T-helper 1 cell treated with Interleukin-12 subunit alpha and Interleukin-12 subunit beta and Interleukin-4 antibody, amounts not matched to agents 30 μg/mL and 1 μg/mL, for 36 hours (primary cell): ENCODE data around the gene KDM2B.

Source experiments
- H3K27ac Mint-ChIP-seq: one replicate; pipeline ENCODE4 v1.8.0; 2021; ENCODE audit warnings: mild to moderate bottlenecking, mixed read lengths
- H3K27me3 Mint-ChIP-seq: one replicate; pipeline ENCODE4 v1.8.0; 2021; ENCODE audit warnings: low read depth, mixed read lengths
- H3K36me3 Mint-ChIP-seq: one replicate; pipeline ENCODE4 v1.8.0; 2021; ENCODE audit warnings: low read depth, mixed read lengths
- H3K4me1 Mint-ChIP-seq: one replicate; pipeline ENCODE4 v1.8.0; 2021; ENCODE audit warnings: low read depth, mixed read lengths
- H3K4me3 Mint-ChIP-seq: one replicate; pipeline ENCODE4 v1.8.0; 2021; ENCODE audit warnings: mild to moderate bottlenecking, moderate library complexity, mixed read lengths
- H3K9me3 Mint-ChIP-seq: one replicate; pipeline ENCODE4 v1.8.0; 2021; ENCODE audit warnings: mixed read lengths

KDM2B gene

DNA sequence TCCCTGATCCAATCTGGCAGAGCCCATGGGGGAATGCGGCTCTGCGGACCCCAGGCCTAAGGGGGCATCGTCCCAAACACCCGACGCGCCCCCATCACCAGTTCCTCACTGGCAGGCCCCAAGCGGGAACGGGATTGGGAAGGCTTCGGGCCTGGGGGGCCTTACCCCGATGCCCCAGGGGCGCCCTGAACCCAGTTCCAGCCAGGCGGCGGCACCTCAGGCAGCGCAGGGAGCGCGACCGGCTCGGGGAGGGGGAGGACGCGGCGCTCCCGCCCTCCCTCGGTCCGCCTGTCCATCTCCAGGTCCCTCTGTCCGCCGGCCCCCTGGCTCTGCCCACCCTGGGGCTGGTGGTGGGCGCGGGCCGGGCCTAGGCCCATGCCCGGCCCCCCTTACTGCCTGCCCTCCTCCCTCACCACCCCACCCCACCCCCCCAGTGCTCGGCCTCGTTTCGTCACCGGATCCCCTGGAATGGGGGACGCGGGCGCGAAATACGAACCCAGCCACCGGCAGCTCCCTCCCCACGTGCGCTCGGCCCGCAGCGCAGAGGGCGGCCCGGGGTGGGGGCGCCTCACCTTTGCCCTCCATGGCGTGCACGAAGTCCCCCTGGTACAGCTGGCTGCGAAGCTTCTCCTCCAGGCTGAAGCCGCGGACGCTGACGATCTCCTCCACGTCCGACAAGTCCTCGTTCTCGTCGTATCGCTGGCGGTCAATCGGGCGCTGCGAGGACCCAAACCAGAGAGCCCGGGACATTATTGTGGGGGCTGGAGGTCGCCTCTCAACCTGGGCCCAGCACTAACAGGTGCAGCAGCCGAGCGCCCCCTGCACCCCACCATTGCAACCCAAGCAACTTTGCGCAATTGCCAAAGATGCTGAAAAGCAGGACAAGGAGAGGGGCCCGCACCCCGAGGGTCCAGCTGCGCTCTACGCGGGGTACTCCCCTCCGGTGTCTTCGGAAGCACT lies 2.3 kb downstream of the KDM2B start:
- H3K4me3 Mint-ChIP-seq = peak overlapping the region; percentile 77
- H3K27me3 Mint-ChIP-seq = no peaks in the 10 kb centered on the region
- no peaks in the 10 kb centered on the region for H3K9me3 Mint-ChIP-seq
- H3K36me3 Mint-ChIP-seq = peaks cover 17% of the 10 kb centered on the region
- peak overlapping the region; percentile 62 for H3K27ac Mint-ChIP-seq
- H3K4me1 Mint-ChIP-seq = peaks cover 28% of the 10 kb centered on the region

DNA sequence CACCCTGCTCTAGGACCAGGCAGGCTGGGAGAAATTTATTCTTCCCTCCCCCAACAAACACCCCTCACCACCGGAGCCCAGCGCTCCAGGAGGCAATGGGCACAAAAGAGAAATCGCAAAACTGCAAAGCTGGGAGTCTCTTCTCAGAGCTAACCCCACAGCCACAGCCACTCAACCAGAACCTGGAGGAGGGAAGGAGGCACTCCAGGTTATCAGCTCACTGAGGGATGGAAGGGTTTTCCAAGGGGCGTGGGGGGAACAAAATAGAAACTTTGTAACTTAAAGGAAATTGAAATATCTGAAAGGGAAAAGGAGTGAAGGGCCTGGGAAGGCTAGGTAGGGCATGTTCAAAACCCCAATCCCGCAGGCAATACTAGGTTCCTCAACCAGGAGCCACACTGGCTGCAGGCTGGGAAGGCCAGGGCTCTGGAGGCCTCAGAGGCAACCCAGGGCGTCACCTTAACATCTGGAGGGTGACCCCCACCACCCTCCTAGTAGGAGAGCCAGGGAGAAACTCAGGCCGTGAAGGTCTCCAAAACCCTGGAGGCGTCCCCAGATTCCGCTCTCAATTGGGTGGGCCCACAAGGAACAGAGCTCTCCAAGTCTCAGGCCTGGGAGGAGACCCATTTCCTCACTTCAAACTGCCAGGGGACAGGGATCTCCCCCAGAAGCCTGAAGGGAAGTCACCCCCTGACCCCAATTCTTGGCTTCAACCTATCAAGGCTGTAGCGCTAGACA lies 3.2 kb downstream of the KDM2B start:
- Mint-ChIP-seq H3K27ac (peak overlapping the region; percentile 55), H3K27me3 (no peaks in the 10 kb centered on the region), H3K4me3 (peak overlapping the region; percentile 61), H3K36me3 (peaks cover 17% of the 10 kb centered on the region), H3K9me3 (no peaks in the 10 kb centered on the region), H3K4me1 (peaks cover 27% of the 10 kb centered on the region)

DNA sequence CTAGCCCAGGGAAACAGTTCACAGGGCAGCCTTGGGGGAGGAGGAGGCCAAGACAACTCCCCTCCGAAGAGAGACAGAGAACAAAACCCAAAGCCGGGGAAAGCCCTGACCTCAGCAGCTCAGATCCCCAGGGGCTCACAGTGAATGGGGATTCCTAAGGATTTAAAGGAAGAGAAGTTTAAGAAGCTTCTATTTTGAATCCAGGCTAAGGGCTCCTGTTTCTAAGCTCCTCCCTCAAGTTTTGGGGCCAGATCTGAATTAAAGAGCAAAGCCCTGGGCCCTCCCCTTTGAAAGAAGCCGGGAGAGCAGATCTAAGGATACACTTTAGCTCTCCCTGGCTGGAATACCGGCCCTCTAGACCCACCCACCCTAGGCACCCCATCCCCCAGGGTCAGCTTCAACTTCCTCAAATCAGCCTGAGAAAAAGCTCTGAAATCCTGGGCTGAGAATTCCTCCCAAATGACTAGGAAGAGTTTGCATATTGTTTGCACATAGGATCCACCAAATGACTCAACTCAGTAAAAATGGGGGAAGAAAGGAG lies 3.9 kb downstream of the KDM2B start:
- peak overlapping the region; percentile 61 for H3K4me3 Mint-ChIP-seq
- H3K9me3 Mint-ChIP-seq = no peaks in the 10 kb centered on the region
- peaks cover 20% of the 10 kb centered on the region for H3K36me3 Mint-ChIP-seq
- H3K27ac Mint-ChIP-seq = peak overlapping the region; percentile 55
- H3K27me3 Mint-ChIP-seq = no peaks in the 10 kb centered on the region
- H3K4me1 Mint-ChIP-seq = peaks cover 21% of the 10 kb centered on the region

DNA sequence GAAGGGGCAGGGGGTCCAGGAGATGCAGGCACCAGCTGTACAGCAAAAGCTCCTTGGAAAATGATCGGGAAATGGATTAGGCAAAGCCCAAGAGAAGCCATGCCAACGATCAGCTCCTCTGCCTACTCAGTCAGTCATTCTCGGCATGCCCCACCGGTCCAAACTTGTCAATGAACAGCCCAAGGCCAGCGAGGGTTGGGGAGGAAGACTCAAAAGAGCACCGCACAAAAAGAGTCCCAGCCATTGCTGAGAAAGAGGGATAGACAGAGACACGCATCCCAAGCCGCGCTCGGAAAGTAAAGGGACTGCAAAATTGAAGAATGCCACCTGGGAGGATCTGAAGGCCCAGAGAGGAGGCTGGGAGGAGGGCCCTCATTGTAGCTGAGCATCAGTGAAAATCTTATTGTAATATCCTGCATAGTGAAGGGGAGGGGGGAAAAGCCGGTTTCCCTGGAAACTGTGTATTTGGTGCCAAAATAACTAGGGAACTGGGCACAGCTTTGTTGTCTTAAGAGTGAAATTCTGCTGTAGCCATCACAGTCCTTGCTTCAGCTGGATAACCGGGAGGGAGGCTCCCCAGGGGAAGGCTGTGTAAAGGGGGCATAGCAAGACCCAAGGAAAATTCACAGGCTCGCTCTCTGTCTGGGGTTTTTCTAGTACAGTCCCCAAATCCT lies 4.7 kb downstream of the KDM2B start:
- H3K27me3 Mint-ChIP-seq = no peaks in the 10 kb centered on the region
- H3K27ac Mint-ChIP-seq = no peak overlapping the region
- no peaks in the 10 kb centered on the region for H3K9me3 Mint-ChIP-seq
- H3K4me3 Mint-ChIP-seq = no peak overlapping the region
- peaks cover 20% of the 10 kb centered on the region for H3K36me3 Mint-ChIP-seq
- H3K4me1 Mint-ChIP-seq = peaks cover 13% of the 10 kb centered on the region

DNA sequence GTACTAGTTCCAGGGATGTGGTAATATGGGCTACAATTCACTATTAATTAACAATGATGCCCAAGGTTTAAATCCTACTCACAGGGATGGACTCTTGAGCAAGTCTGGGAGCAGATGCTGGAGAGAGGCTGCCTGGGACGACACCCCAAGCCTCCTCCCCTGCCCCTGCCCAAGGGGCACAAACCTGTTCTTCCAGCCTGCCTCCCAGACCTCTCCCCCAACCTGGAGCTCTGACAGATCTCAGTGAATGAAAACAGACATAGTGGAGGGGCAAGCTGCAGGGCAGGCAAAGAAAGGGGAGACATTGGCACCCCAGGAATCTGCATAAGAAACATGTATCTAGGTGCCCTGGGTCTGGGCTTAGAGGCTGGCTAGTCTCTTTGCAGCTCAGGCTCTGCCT lies 5.8 kb downstream of the KDM2B start:
- H3K27ac Mint-ChIP-seq = no peak overlapping the region
- peaks cover 29% of the 10 kb centered on the region for H3K36me3 Mint-ChIP-seq
- no peaks in the 10 kb centered on the region for H3K27me3 Mint-ChIP-seq
- H3K4me1 Mint-ChIP-seq = peaks cover 14% of the 10 kb centered on the region
- no peaks in the 10 kb centered on the region for H3K9me3 Mint-ChIP-seq
- H3K4me3 Mint-ChIP-seq = no peak overlapping the region

DNA sequence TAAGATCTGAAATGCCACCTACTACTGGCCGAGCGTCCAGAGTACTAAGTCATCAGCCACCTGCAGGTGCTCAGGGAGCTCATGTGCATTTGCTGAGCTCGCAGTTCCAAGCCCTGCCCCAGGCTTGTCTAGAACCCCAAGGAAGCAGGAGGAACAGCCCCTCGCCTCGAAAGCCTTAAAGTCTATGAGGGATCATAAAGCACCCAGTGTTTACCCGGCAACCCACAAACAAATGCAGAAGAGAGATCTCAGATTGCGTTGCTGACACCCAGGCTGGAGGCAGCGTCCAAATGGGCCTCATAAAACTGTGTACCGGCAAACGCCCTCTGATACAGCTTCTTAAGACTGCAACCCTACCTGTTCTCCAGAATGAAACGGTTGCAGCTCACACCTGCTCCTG lies 6.8 kb downstream of the KDM2B start:
- H3K9me3 Mint-ChIP-seq = no peaks in the 10 kb centered on the region
- peaks cover 14% of the 10 kb centered on the region for H3K4me1 Mint-ChIP-seq
- H3K36me3 Mint-ChIP-seq = peaks cover 29% of the 10 kb centered on the region
- H3K27me3 Mint-ChIP-seq = no peaks in the 10 kb centered on the region
- H3K4me3 Mint-ChIP-seq = no peak overlapping the region
- H3K27ac Mint-ChIP-seq = no peak overlapping the region

DNA sequence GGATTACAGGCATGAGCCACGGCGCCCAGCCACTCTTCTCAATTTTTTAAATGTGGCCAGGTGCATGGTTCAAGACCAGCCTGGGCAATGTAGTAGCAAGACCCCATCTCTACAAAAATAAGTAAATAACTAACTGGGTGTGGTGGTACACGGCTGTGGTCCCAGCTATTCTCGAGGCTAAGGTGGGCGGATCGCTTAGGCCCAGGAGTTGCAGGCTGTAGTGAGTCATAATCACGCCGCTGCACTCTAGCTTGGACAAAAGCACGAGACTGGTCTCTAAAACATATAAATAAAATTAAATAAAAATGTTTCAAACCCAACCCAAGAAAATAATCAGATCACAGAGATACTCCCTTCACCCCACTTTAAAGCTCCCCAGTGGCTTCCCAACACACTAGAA lies 8.9 kb downstream of the KDM2B start:
- Mint-ChIP-seq H3K4me3 (no peak overlapping the region), H3K36me3 (peaks cover 35% of the 10 kb centered on the region), H3K27ac (no peak overlapping the region), H3K4me1 (peaks cover 16% of the 10 kb centered on the region), H3K9me3 (no peaks in the 10 kb centered on the region), H3K27me3 (no peaks in the 10 kb centered on the region)

DNA sequence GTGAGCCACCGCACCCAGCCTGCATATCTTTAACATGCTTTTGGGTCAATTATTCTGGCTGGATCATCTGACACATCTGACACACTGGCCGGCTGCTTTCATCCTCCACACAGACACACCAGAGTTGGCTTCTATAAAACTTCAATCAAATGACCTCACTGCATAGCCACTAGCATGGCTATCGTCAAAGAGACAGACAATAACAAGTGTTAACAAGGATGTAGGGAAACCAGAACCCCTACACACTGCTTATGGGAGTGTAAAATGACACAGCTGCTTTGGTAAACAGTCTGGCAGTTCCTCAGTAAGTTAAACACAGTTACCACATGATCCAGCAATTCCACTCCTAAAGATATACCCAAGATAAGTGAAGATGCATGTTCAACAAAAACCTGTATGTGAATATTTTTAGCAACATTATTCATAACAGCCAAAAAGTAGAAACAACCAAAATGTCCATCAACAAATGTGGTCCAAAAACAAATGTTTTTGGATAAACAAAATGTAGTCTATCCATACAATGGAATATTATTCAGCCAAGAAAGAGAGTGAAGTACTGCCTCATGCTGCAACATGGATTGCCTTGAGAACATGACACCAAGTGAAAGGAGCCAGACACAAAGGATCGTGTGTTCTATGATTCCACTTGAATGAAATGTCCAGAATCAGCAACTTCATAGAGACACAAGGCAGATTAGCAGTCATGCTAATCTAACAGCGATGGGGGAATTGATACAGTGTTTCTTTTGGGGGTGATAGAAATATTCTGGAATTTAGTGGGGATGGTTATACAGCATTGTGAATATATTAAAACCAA lies 10.1 kb downstream of the KDM2B start:
- Mint-ChIP-seq H3K4me3 (no peak overlapping the region), H3K27ac (no peak overlapping the region), H3K9me3 (no peaks in the 10 kb centered on the region), H3K4me1 (peaks cover 14% of the 10 kb centered on the region), H3K36me3 (peaks cover 34% of the 10 kb centered on the region), H3K27me3 (no peaks in the 10 kb centered on the region)

DNA sequence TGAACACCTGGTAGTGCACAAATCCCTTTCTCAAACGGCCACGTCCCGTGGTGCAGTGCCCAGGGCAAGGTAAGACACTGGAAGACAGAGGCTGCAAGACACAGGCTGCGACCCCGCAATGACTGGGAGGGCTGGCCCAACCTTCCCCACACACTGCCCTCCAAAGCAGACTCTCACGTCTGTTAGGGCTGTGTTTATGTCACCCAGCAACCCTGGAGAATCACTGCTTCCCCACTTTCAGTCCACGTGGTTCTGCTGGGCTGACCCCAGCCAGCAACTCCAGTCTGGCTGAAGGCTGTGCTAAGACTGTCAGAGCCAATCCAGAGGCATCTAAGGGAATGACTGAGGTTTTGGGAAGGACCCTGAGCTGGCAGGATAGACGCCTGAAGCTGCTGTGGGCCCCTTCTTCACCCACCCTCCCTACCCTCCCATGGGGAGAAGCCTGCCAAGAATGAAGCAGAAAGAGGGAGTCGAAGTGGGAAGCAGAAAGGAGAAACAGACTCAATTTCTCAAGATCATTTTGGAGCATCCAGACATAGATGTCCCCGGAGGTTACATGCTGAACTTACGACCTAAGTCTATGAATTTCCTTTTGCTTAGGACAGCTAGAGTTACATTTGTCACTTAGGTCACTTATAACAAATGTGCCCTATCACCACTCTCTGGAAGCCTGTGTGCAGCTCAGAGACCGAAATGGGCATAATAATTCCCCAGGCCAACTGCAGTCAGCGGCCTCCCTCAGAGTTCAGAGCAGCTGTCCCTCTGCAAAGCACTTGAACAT lies 11.7 kb downstream of the KDM2B start:
- peaks cover 12% of the 10 kb centered on the region for H3K4me1 Mint-ChIP-seq
- no peaks in the 10 kb centered on the region for H3K27me3 Mint-ChIP-seq
- no peak overlapping the region for H3K4me3 Mint-ChIP-seq
- H3K36me3 Mint-ChIP-seq = peaks cover 24% of the 10 kb centered on the region
- H3K27ac Mint-ChIP-seq = no peak overlapping the region
- no peaks in the 10 kb centered on the region for H3K9me3 Mint-ChIP-seq

DNA sequence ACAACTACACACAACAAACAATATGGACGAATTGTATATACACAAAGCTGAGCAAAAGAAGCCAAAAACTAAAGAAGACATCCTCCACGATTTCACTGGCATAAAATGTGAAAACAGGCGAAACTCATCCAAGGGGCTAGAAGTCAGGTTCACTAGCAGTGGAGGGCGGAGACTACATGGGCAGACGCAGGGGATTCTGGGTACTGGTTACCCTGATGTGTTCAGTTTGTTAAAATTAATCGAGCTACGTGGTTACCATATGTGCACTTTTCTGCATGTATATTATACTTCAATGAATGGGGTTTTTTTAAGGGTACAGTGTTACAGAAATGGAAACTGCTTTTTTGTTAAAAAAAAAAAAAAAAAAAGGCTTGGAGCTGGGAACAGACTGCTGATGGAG lies 12.3 kb downstream of the KDM2B start:
- no peak overlapping the region for H3K4me3 Mint-ChIP-seq
- H3K9me3 Mint-ChIP-seq = no peaks in the 10 kb centered on the region
- no peaks in the 10 kb centered on the region for H3K27me3 Mint-ChIP-seq
- peaks cover 9% of the 10 kb centered on the region for H3K4me1 Mint-ChIP-seq
- no peak overlapping the region for H3K27ac Mint-ChIP-seq
- peaks cover 20% of the 10 kb centered on the region for H3K36me3 Mint-ChIP-seq

DNA sequence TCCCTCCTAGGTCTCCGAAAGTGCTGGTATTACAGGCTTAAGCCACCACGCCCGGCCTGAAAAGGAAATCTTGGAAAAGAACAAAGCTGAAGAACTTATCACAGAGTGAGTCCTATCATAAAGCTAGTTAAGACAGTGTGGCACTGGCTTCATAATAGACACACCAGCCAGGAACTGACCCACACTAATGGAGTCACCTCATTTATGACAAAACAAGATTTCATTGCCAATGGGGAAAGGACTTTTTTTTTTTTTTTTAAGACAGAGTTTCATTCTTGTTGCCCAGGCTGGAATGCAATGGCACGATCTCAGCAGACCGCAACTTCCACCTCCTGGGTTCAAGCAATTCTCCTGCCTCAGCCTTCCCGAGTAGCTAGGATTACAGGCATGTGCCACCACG lies 15.7 kb downstream of the KDM2B start:
- H3K27me3 Mint-ChIP-seq = no peaks in the 10 kb centered on the region
- H3K27ac Mint-ChIP-seq = no peak overlapping the region
- peaks cover 11% of the 10 kb centered on the region for H3K36me3 Mint-ChIP-seq
- H3K4me3 Mint-ChIP-seq = no peak overlapping the region
- H3K9me3 Mint-ChIP-seq = no peaks in the 10 kb centered on the region
- peaks cover 7% of the 10 kb centered on the region for H3K4me1 Mint-ChIP-seq

DNA sequence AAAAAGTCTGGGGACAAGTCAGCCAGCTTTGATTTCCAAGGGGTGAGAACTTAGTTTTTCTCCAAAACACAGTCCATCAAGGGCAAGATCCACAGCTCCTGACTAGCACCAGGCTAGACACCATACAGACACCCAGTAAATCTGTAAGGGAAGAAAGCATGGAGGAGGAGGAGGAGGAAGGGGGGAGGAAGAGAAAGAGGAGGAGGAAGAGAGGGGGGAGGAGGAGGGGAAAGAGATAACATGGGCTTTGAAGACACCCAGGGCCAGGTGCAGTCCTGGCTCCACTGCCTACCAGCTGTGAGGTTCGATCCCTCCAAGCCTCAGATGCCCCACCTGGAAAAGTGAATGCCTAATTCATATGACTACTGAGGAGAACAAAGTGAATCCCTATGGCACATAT lies 18.3 kb downstream of the KDM2B start:
- Mint-ChIP-seq H3K9me3 (no peaks in the 10 kb centered on the region), H3K4me3 (no peak overlapping the region), H3K36me3 (peaks cover 8% of the 10 kb centered on the region), H3K27me3 (no peaks in the 10 kb centered on the region), H3K27ac (no peak overlapping the region), H3K4me1 (peaks cover 9% of the 10 kb centered on the region)

DNA sequence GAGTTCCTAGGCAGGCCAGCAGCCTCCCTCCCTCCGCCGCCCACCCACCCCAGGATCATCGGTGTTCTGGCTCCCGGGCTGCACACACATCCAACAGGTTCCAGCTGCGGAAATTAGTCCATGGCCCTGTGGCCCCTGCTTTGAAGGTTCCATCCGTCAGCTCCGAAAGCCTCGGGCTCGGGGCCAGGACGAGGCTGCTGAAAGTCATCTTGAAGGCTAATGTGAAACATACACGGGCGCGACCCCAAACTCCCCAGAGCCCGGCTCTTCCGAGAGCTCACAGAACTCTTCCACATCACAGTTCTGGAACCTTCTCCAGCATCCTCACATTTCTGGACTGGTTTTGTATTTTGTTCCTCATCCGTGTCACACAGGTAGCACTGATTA lies 19.8 kb downstream of the KDM2B start:
- no peaks in the 10 kb centered on the region for H3K9me3 Mint-ChIP-seq
- H3K27ac Mint-ChIP-seq = no peak overlapping the region
- H3K4me3 Mint-ChIP-seq = no peak overlapping the region
- peaks cover 8% of the 10 kb centered on the region for H3K4me1 Mint-ChIP-seq
- H3K27me3 Mint-ChIP-seq = no peaks in the 10 kb centered on the region
- peaks cover 5% of the 10 kb centered on the region for H3K36me3 Mint-ChIP-seq
